Hematopoietic multipotent progenitor cell treated with erythropoietin and hydrocortisone succinate and interleukin-3 and kit ligand, for 8 days (in vitro differentiated cells): ENCODE results near the gene TLR6.
"Not testable (repeated sequence)": the region's sequence is repeated elsewhere in the genome, so short reads cannot be mapped to it uniquely, and the experiment has no call there.

Source experiments
- DNase-seq: peaks from one replicate; pipeline ENCODE4 v3.0.0-alpha.2; 2015

The TLR6 gene

DNA sequence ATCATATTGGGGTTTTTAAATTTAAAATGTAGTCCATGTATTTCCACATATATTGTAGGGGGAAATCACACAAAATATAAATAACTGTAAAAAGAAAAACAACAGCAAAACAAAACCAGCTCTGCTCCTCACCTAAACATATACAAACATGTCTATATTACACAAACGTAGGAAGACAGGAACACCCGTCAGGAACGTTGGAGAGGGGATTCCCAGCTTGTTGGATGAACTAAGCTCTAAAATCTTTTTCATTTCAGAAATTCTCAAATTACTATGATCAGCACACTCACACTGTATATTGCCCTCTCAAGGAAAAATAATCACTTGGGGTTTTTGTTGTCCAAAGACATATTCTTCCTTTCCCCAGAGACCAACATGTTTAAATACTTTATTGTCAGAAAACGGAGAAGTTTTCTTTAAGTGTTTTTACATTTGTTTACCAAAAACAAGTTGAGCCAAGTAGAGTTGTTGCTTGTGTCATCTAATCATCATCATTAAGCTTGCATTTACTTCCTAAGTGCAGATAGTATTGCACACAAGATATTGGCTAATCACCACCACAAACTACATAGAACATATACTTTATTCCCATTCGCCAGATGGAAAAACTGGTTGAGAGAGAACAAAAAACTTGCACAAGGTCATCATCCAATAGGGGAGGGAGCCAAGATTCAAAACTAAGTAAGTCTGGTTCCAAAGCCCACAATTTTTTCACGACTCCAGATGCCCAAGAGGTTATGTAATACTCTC, 71.4 kb downstream of the TLR6 start:
- no peak for DNase-seq

DNA sequence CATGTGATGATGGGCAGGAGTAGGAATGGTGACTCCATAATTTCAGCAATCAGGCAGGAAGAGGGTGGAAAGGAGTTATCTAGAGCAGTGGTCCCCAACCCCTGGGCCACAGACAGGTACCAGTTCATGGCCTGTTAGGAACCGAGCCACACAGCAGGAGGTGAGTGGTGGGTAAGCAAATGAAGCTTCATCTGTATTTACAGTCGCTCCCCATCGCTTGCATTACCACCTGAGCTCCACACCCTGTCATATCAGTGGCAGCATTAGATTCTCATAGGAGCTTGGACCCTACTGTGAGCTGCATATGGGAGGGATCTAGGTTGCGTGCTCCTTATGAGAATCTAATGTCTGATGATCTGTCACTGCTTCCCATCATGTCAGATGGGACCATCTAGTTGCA, 72.5 kb downstream of the TLR6 start:
- DNase-seq = no peak

DNA sequence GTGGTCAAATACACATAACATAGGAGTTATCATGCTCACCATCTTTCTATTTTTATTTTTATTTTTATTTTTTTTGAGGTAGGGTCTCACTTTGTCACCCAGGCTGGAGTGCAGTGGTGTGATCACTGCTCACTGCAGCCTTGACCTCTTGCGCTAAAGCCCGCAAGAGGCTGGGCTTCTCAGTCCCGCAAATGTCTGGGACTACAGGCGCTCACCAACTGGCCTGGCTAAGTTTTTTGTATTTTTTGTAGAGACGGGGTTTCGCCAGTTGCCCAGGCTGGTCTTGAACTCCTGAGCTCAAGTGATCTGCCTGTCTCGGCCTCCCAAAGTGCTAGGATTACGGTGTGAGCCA, 73.5 kb downstream of the TLR6 start:
- DNase-seq = no peak

DNA sequence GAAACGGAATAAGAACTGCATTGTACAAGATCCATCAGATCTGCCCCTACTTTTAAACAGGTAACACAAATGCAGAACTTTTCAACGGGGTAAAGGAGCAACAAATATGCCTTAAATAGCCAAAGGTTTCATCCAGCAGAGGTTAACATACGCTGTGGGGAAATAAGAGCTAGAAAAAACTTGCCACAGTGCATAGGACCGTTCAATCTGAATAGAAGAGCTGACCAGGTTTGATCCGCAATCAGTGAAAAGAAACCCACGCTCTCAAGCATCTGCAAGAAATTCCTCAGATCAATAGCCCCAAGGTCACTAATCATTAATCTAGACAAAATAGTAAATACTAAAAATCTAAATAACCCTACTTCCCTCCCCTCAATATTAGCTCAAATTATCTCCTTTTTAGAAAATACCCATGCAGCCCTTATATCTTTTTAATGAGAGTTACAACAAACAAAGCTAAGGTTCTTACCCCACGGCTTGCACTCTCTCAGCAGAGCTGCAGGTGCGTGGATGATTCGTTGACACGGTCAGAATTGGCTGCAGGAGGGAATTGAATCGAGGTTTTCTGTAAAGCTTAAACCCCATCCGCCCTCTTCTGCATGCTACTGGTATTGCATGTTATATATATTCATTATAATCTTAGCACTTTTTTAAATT, 74.0 kb downstream of the TLR6 start, which contains the start of gene TLR10:
Gene TLR10, minus strand, starts transcription at position 539 of the 657 bp plus-strand sequence. CDS start 7,400 bp downstream, outside the sequence.
- DNase-seq = peak; percentile 65

DNA sequence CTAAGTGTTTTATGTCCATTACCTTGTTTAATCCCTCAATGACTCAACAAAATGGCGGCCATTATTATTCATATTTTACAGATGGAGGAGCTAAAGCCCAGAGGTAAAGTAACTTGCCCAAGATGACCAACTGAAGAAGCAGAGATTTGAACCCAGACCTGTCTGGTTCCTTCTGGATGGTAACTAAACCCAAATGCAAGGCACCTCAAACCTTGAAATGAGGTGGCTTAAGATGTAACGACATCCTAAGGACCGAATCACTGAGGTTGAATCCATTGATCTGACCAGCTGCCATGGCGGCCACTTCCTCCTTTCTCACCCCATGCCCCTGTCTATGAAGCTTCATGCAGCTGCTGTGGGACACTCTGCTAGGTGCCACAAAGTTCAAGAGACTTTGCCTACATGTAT, 74.8 kb downstream of the TLR6 start:
- no peak for DNase-seq

DNA sequence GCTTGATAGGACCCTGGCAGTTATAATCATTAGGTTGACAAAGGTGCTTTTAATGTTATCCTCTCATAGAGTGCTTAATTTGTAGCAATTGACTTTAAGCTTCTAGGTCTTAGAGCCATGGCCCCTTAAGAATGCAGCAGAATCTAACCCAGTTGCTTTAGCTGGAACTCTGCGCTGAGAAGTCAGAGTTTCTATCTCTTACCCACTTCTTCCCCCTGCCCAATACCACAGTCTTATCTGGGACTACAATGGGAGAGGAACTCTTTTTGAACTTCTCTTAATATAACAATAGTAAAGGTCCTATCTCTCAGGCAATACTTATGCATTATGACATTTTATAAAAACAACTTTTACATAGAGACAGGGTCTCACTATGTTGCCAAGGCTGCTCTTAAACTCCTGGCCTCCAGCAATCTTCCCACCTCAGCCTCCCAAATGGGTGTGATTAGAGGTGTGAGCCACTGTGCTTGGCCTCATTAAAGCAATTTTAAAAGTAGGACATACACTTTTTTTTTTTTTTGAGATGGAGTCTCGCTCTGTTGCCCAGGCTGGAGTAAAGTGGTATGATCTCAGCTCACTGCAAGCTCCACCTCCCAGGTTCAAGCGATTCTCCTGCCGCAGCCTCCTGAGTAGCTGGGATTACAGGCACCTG, 75.7 kb downstream of the TLR6 start:
- peak; percentile 64 for DNase-seq

DNA sequence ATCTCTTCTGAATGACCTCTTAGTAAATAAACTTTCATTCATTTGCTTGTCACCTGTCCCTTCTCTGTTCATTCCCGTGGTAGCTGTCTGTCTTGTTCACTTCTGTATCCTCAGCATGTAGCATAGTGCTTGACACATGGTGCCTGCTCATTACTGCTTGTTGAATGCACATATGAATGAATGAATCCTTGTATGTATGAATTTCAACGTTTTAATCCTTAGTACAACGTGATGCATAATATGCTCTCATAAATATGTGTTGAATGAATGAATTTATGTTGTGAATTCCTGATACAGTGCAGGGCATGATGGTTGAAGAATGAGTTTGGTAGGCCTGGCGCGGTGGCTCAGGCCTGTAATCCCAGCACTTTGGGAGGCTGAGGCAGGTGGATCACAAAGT, 76.8 kb downstream of the TLR6 start:
- DNase-seq = no peak

DNA sequence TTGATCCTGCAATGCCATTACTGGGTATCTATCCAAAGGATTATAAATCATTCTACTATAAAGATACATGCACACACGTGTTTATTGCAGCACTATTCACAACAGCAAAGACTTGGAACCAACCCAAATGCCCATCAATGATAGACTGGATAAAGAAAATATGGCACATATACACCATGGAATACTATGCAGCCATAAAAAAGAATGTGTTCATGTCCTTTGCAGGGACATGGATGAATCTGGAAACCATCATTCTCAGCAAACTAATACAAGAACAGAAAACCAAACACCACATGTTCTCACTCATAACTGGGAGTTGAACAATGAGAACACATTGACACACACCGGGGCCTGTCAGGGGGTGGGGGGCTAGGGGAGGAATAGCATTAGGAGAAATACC, 78.7 kb downstream of the TLR6 start:
- not testable (repeated sequence) for DNase-seq

DNA sequence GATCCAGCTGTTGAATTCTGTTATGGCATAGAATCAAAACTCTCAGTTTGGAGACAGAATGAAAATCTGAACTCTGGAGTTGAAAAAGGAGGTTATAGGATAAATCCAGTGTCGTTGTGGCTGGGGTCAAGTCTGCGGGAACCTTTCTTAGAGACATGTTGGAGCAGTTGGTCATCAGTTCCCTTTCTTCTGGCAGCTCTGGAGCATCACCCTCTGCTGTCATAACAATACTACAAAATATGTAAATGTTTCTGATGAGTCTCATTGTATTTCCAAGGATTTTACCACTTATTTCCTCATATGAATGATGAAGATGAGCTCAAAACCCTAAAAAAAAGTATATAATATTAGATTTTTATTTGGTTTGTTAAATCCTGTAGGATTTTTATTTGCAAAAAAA, 81.3 kb downstream of the TLR6 start:
- no peak for DNase-seq

DNA sequence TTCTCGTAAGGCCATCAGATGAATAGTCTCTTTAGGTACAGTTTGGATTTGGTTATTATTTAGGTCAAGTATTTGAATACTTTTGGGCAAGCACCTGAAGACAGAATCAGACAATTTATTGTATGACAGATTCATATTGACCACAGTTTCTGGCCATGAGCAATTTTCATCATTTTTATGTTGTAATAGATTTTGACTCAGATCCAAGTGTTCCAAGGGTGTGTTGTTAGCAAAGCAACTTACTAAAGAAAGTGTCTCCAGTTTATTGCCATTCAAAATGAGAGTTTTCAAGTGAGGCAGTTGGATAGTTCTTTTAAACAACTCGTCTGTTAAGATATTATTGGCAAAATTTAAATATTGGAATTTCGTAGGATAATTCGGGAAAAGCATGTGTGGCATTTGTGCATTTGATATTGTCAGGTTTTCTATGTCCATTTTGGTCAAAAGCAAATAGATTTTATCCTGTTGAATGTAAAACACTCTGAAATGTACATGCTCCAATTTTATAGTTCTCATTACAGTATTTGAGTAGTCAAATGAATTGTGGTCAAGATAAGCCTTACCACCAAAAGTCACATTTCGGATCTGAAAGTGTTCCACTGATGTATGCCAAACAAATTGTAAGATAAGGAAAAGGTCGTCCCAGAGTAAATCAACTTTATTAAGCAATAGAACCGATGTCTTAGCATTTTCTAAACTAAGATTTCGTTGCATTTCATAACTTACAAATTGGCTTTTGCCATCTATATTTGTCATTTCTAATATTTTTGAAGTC, 82.2 kb downstream of the TLR6 start:
- peak; percentile 50 for DNase-seq
